PC-3 (cell line): ENCODE data around the gene FXYD5. TPM values are rescaled to one million over a fixed set of nuclear protein-coding genes. Genes with fewer than 3 reads are reported as not detected.

Experiments used
- ATAC-seq: fragments of 200-7000 bp; cut with Tn5 transposase; 2 replicates; pipeline ENCODE4 v1.9.1; 2020; ENCODE audit warnings: mild to moderate bottlenecking, moderate library complexity
- BruUV-seq: library from RNA; stranded (reverse); fragments of 400-500 nt; replicated peaks from 2 replicates; lab custom pipeline; 2021; lab: Mats Ljungman, UMichigan
- CTCF ChIA-PET: fragments of 300-600 bp; sonication (Branson Sonifier 250); formaldehyde crosslinking; loops from one replicate; lab custom pipeline; 2022; ENCODE audit warnings: antibody characterized with exemption; lab: Charles Lee
- POLR2A ChIA-PET: fragments of 300-600 bp; sonication (Branson Sonifier 250); formaldehyde crosslinking; loops from one replicate; lab custom pipeline; 2022; ENCODE audit warnings: antibody characterized with exemption; ENCODE audit not compliant: unreplicated experiment; lab: Charles Lee
- DNase-seq: peaks from one replicate; pipeline ENCODE4 v3.0.0-alpha.2; 2015
- H2AFZ ChIP-seq: fragments of 300-600 bp; sonication (generic); 2 replicates; pipeline ENCODE4 v1.6.0; 2016; ENCODE audit warnings: antibody characterized with exemption, low read length
- H3F3A ChIP-seq: fragments of 300-600 bp; sonication (generic); one replicate; pipeline ENCODE4 v1.6.0; 2017; ENCODE audit warnings: antibody characterized with exemption, low read length, control low read depth, mild to moderate bottlenecking; ENCODE audit not compliant: unreplicated experiment
- H3K27ac ChIP-seq: fragments of 300-600 bp; sonication (generic); 2 replicates; pipeline ENCODE4 v1.5.1; 2016; ENCODE audit warnings: mild to moderate bottlenecking, low read length
- H3K27me3 ChIP-seq: fragments of 300-600 bp; sonication (generic); 2 replicates; pipeline ENCODE4 v1.6.1; 2016; ENCODE audit warnings: low read length, mixed read lengths
- H3K36me3 ChIP-seq: fragments of 300-600 bp; sonication (generic); 2 replicates; pipeline ENCODE4 v1.6.1; 2016; ENCODE audit warnings: low read depth, mixed run types, low read length, mixed read lengths
- H3K4me1 ChIP-seq: fragments of 300-600 bp; sonication (generic); 2 replicates; pipeline ENCODE4 v1.5.1; 2016; ENCODE audit warnings: low read length; ENCODE audit not compliant: insufficient read depth
- H3K4me2 ChIP-seq: fragments of 300-600 bp; sonication (generic); 2 replicates; pipeline ENCODE4 v1.6.0; 2016; ENCODE audit warnings: low read length
- H3K4me3 ChIP-seq: fragments of 300-600 bp; sonication (generic); 2 replicates; pipeline ENCODE4 v1.5.1; 2016; ENCODE audit warnings: mild to moderate bottlenecking, low read length, mixed read lengths
- H3K79me2 ChIP-seq: fragments of 300-600 bp; sonication (generic); 2 replicates; pipeline ENCODE4 v1.6.1; 2017; ENCODE audit warnings: low read length, mixed read lengths
- H3K9ac ChIP-seq: fragments of 300-600 bp; sonication (generic); 2 replicates; pipeline ENCODE4 v1.6.0; 2016; ENCODE audit warnings: mild to moderate bottlenecking, low read length
- H3K9me2 ChIP-seq: fragments of 300-600 bp; sonication (generic); replicated peaks from 2 replicates; pipeline ENCODE4 v1.6.1; 2016; ENCODE audit warnings: mixed run types, low read length, mixed read lengths
- H3K9me3 ChIP-seq: fragments of 300-600 bp; sonication (generic); 2 replicates; pipeline ENCODE4 v1.6.1; 2016; ENCODE audit warnings: low read length, mixed read lengths
- H4K20me1 ChIP-seq: fragments of 300-600 bp; sonication (generic); 2 replicates; pipeline ENCODE4 v1.6.1; 2016; ENCODE audit warnings: low read length, mixed read lengths
- CTCF ChIP-seq: fragments of 300-600 bp; sonication (generic); conservative IDR thresholded peaks from 2 replicates; pipeline ENCODE4 v1.5.1; 2017; ENCODE audit warnings: antibody characterized with exemption, low read depth, mild to moderate bottlenecking, low read length
- EZH2 ChIP-seq: fragments of 300-600 bp; sonication (generic); IDR thresholded peaks from one replicate; pipeline ENCODE4 v1.6.1; 2017; ENCODE audit warnings: antibody characterized with exemption, mild to moderate bottlenecking, low read length; ENCODE audit not compliant: unreplicated experiment
- EZH2phosphoT487 ChIP-seq: fragments of 300-600 bp; sonication (generic); IDR thresholded peaks from 2 replicates; pipeline ENCODE4 v1.6.1; 2018; ENCODE audit warnings: mild to moderate bottlenecking, antibody characterized with exemption, low read length, borderline replicate concordance
- intact Hi-C: fragments of 100-400 bp; cut with micrococcal nuclease; formaldehyde crosslinking; loops from 2 replicates; pipeline ENCODE4 v1.9.0; 2023
- total RNA-seq: library from RNA; depleted of rRNA; stranded (reverse); fragments of >200 nt; gene quantifications from 2 replicates; pipeline ENCODE4 v1.2.3, GENCODE V29; 2014

The FXYD5 gene
- total RNA-seq, 1 experiment from 2014 or later: 123 TPM

- intact Hi-C loops: no loop called here
- Histone ChIP-seq H3K4me3 (no peak overlapping the region), H4K20me1 (no peaks in the 10 kb centered on the region), H3K79me2 (no peaks in the 10 kb centered on the region), H3K27me3 (no peaks in the 10 kb centered on the region), H3F3A (no peaks in the 10 kb centered on the region), H3K9me3 (no peaks in the 10 kb centered on the region), H2AFZ (no peak overlapping the region), H3K9ac (no peak overlapping the region), H3K9me2 (no peaks in the 10 kb centered on the region), H3K27ac (no peak overlapping the region), H3K4me2 (no peak overlapping the region), H3K36me3 (no peaks in the 10 kb centered on the region), H3K4me1 (peaks cover 11% of the 10 kb centered on the region)
- DNase-seq (no peak), ATAC-seq (no peak)
- CTCF ChIA-PET: no interaction called here
- BruUV-seq: no TSS peak
- POLR2A ChIA-PET: no interaction called here
- TF ChIP-seq EZH2 (no peak), EZH2phosphoT487 (no peak), CTCF (no peak)
These were observed 61.7 kb downstream of the FXYD5 start for GRCh38 chr19:35216016-35216832.

GRCh38 chr19:35216833-35217648, 62.5 kb downstream of the FXYD5 start:
- intact Hi-C loops: no loop called here
- Histone ChIP-seq H3K4me1 (peaks cover 11% of the 10 kb centered on the region), H3K4me2 (no peak overlapping the region), H3F3A (no peaks in the 10 kb centered on the region), H3K79me2 (no peaks in the 10 kb centered on the region), H3K27me3 (no peaks in the 10 kb centered on the region), H3K9ac (no peak overlapping the region), H2AFZ (no peak overlapping the region), H4K20me1 (no peaks in the 10 kb centered on the region), H3K4me3 (no peak overlapping the region), H3K27ac (no peak overlapping the region), H3K9me2 (no peaks in the 10 kb centered on the region), H3K36me3 (no peaks in the 10 kb centered on the region), H3K9me3 (no peaks in the 10 kb centered on the region)
- POLR2A ChIA-PET: no interaction called here
- ATAC-seq (no peak), DNase-seq (peak; percentile 15)
- no peak for TF ChIP-seq CTCF
- TF ChIP-seq EZH2: no peak
- TF ChIP-seq EZH2phosphoT487: no peak
- BruUV-seq: no TSS peak
- CTCF ChIA-PET: no interaction called here
